ENCODE measurements around the gene DOK6. TPM values are rescaled to one million over a fixed set of nuclear protein-coding genes. Genes with fewer than 3 reads are reported as not detected.

The DOK6 gene
- total RNA-seq, 1 donor from 2014 or later = 0.43 TPM

- Histone ChIP-seq H4K20me1 (ENCODE audit: low read depth) (no peaks in the 10 kb centered on the region), H3K4me1 (no peaks in the 10 kb centered on the region), H3K4me3 (no peak overlapping the region), H3K36me3 (no peaks in the 10 kb centered on the region), H3K79me2 (ENCODE audit: low read depth) (no peaks in the 10 kb centered on the region), H3F3A (ENCODE audit: low read depth) (no peaks in the 10 kb centered on the region), H3K9me3 (ENCODE audit: low read depth) (no peaks in the 10 kb centered on the region), H2AFZ (replicated peaks) (no peak overlapping the region), H3K4me2 (no peak overlapping the region), H3K27ac (no peak overlapping the region), H3K27me3 (no peaks in the 10 kb centered on the region), H3K9ac (no peak overlapping the region)
- DNase-seq (ENCODE audit: low spot score) = no peak
- H3K36me3 Mint-ChIP-seq = no peaks in the 10 kb centered on the region
- peaks cover 2% of the 10 kb centered on the region for H3K9me3 Mint-ChIP-seq
- H3K27me3 Mint-ChIP-seq (ENCODE audit: insufficient read depth, low read depth) = no peaks in the 10 kb centered on the region
- no peak overlapping the region for H3K27ac Mint-ChIP-seq
- TF ChIP-seq, protein P1, sequence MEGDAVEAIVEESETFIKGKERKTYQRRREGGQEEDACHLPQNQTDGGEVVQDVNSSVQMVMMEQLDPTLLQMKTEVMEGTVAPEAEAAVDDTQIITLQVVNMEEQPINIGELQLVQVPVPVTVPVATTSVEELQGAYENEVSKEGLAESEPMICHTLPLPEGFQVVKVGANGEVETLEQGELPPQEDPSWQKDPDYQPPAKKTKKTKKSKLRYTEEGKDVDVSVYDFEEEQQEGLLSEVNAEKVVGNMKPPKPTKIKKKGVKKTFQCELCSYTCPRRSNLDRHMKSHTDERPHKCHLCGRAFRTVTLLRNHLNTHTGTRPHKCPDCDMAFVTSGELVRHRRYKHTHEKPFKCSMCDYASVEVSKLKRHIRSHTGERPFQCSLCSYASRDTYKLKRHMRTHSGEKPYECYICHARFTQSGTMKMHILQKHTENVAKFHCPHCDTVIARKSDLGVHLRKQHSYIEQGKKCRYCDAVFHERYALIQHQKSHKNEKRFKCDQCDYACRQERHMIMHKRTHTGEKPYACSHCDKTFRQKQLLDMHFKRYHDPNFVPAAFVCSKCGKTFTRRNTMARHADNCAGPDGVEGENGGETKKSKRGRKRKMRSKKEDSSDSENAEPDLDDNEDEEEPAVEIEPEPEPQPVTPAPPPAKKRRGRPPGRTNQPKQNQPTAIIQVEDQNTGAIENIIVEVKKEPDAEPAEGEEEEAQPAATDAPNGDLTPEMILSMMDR (IDR thresholded peaks at IDR 0.05) = no peak
- TF ChIP-seq EZH2phosphoT487 (IDR thresholded peaks at IDR 0.05) (no peak), EZH2 (IDR thresholded peaks at IDR 0.05) (no peak)
- no peak overlapping the region for H3K4me3 Mint-ChIP-seq
- H3K4me1 Mint-ChIP-seq = peaks cover 17% of the 10 kb centered on the region
These were observed 324.3 kb downstream of the DOK6 start for GRCh38 chr18:69725009-69725408.

DNA sequence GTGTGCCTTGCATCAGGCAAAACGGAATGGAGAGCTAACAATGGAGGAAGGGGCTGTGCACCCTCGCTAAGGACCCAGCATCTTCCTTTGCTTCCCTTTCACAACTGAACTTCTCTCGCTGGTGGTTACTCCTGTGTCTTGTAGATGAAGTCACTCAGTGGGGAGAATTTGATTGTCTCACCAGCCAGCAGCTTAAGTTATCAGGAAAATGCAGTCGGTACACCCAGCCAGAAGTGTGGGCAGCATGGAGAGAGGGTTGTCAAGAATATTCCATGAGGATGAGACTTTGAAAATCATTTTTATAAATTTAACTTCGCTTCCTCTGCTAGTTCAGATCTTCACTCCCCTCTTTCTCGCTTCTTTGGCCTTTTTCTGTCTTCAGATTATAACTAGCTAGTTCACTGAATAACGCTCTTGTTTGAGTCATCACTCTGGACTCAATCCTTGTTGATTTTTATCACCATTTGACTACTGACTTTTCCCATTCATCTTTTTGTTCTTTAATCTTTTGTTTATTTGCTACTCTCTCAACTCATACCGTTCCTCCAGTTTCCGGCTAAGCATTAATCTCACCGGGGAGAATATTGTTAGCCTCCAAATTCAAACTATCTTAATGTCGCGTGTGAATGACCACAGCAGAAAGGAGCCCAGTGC is 325.3 kb downstream of the DOK6 start:
- Mint-ChIP-seq H3K4me3 (no peak overlapping the region), H3K36me3 (no peaks in the 10 kb centered on the region), H3K27me3 (ENCODE audit: insufficient read depth, low read depth) (no peaks in the 10 kb centered on the region), H3K9me3 (peaks cover 2% of the 10 kb centered on the region), H3K4me1 (peaks cover 17% of the 10 kb centered on the region), H3K27ac (peak overlapping the region; percentile 8)
- no peak overlapping the region for H3K27ac ChIP-seq
- H3K4me2 ChIP-seq = no peak overlapping the region
- no peak overlapping the region for H2AFZ ChIP-seq (replicated peaks)
- TF ChIP-seq EZH2 (IDR thresholded peaks at IDR 0.05) = no peak
- no peak for TF ChIP-seq EZH2phosphoT487 (IDR thresholded peaks at IDR 0.05)
- TF ChIP-seq, protein P1 (IDR thresholded peaks at IDR 0.05) = no peak
- no peaks in the 10 kb centered on the region for H4K20me1 ChIP-seq (ENCODE audit: low read depth)
- H3K9ac ChIP-seq = no peak overlapping the region
- H3F3A ChIP-seq (ENCODE audit: low read depth) = no peaks in the 10 kb centered on the region
- no peak for DNase-seq (ENCODE audit: low spot score)
- no peaks in the 10 kb centered on the region for H3K36me3 ChIP-seq
- H3K79me2 ChIP-seq (ENCODE audit: low read depth) = no peaks in the 10 kb centered on the region
- H3K4me3 ChIP-seq = no peak overlapping the region
- H3K4me1 ChIP-seq = no peaks in the 10 kb centered on the region
- H3K9me3 ChIP-seq (ENCODE audit: low read depth) = no peaks in the 10 kb centered on the region
- no peaks in the 10 kb centered on the region for H3K27me3 ChIP-seq

- Histone ChIP-seq H4K20me1 (ENCODE audit: low read depth) (no peaks in the 10 kb centered on the region), H3K27me3 (no peaks in the 10 kb centered on the region), H3K36me3 (no peaks in the 10 kb centered on the region), H3K79me2 (ENCODE audit: low read depth) (no peaks in the 10 kb centered on the region), H3K9ac (no peak overlapping the region), H3K4me2 (no peak overlapping the region), H3K4me1 (no peaks in the 10 kb centered on the region), H2AFZ (replicated peaks) (no peak overlapping the region), H3F3A (ENCODE audit: low read depth) (no peaks in the 10 kb centered on the region), H3K9me3 (ENCODE audit: low read depth) (no peaks in the 10 kb centered on the region), H3K4me3 (no peak overlapping the region), H3K27ac (no peak overlapping the region)
- TF ChIP-seq, protein P1 (IDR thresholded peaks at IDR 0.05) = no peak
- TF ChIP-seq EZH2phosphoT487 (IDR thresholded peaks at IDR 0.05) (no peak), EZH2 (IDR thresholded peaks at IDR 0.05) (no peak)
- Mint-ChIP-seq H3K4me1 (peaks cover 10% of the 10 kb centered on the region), H3K9me3 (peaks cover 2% of the 10 kb centered on the region), H3K4me3 (no peak overlapping the region), H3K27ac (no peak overlapping the region), H3K36me3 (no peaks in the 10 kb centered on the region), H3K27me3 (ENCODE audit: insufficient read depth, low read depth) (no peaks in the 10 kb centered on the region)
- DNase-seq (ENCODE audit: low spot score) = no peak
These were observed 327.4 kb downstream of the DOK6 start for GRCh38 chr18:69727912-69728572.
